Spleen (tissue), 7 donors: ENCODE data around the gene BOD1.

Experiments used
- CTCF ChIP-seq, 11 experiments: fragments of 200-600 bp in 7 of 11; fragments of 450-650 bp in 4 of 11; sonication (generic) in 4 of 11; IDR thresholded peaks in 8 of 11; conservative IDR thresholded peaks in 3 of 11; 1 replicate in 7 of 11; 2 replicates in 4 of 11; pipeline versions ENCODE4 v1.4.0 to v1.8.0; 2016 to 2021; ENCODE audit warnings: antibody characterized with exemption in 11 of 11, inconsistent platforms in 4 of 11, mild to moderate bottlenecking in 1 of 11
- POLR2A ChIP-seq, 3 donors: fragments of 450-650 bp; IDR thresholded peaks; one replicate each; pipeline ENCODE4 v1.5.1; 2017; ENCODE audit warnings: antibody characterized with exemption in 3 of 3, mild to moderate bottlenecking in 1 of 3
- donor health status: DM: no; HTN: no; CAD: no; lungs with moderate emphysema.
- donor health status: DM: no; HTN: no; CAD: no.
- donor health status: DM: no; HTN: no; CAD: no.

GRCh38 chr5:173578947-173579615 lies 37.4 kb downstream of the BOD1 start:
- TF ChIP-seq POLR2A (IDR thresholded peaks at IDR 0.05) (no peak), CTCF (IDR thresholded peaks at IDR 0.05 in 8 of 11, conservative IDR thresholded peaks at IDR 0.05 in 3 of 11) (no peak)
